ENCODE data around the gene PFN3.
A peak's percentile ranks its signal among the peaks of the same experiment; 100 is the strongest.
"Not testable (repeated sequence)": the region's sequence is repeated elsewhere in the genome, so short reads cannot be mapped to it uniquely, and the experiment has no call there.

The PFN3 gene

DNA sequence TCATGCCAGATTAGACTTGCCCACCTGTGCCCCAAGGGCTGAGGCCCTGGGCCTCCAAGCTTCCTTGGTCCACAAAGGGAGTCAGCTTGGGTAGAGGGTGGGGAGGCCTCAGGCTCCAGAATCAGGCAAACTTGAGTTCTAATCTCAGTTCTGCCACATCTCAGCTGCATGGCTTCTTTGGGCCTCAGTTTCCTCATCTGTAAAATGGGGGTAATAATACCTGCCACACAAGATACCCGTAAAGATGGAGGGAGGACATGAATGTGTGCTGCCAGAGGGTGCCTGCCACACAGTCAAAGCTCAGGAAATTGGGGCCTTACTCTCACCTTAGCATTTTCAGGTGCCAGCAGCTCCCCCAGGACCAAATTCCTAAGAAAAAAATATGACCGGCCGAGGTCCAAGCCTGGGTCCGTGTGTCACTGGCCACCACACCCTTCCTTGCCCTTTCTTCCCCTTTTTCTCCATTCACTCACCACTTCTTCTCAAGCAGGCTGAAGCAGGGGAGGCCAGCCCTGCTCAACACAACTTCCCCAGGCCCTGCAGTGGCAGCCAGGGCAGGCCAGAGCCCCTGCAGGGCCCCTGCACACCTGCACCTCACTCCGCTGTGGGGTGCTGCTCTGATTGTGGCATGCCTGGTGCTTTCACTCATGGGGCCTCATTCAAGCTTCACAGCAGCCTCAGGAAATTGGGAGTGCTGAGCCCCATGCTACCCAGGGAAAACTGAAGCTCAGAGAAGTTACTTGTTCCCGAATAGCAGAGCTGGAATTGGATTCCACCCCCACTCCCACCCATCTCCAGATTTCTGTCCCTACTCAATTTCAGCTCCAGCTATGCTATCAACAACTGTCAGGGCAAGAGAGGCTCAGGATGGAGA lies 38.8 kb downstream of the PFN3 start:
- no peak for DNase-seq (ENCODE audit: low spot score)

DNA sequence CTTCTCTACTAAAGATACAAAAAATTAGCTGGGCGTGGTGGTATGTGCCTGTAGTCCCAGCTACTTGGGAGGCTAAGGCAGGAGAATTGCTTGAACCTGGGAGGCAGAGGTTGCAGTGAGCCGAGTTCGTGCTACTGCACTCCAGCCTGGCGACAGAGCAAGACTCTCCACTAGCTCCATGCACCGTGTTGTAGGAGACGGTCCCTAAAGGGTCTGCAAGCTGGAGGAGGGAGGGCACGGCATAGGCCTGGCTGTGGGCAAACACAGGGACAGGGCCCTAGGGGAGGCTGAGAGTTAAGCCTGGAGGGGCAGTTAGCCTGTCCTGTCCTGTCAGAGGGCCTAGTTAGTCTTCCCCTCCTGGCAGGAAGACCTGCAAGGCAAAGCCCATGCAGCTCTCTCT lies 39.7 kb downstream of the PFN3 start:
- DNase-seq (ENCODE audit: low spot score), result not testable (repeated sequence)

DNA sequence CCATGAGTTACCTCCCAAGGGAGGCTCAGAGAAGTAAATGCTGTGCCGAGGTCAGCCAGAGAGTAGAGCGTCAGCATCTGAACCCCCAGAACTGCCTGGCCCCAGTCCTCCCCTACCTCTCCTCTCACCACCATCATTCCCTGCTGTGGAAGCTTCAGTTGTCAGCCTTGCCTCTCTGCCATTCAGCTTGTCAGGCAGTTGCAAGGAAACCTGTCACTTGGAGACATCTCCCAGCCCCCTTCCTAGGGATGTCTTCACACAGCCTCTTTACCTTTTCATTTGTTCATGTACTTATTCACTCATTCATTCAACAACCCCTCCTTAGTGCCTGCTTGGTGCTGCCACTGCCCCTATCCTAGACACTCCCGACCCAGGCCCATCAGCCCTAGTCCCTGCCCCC lies 40.6 kb downstream of the PFN3 start:
- no peak for DNase-seq (ENCODE audit: low spot score)

DNA sequence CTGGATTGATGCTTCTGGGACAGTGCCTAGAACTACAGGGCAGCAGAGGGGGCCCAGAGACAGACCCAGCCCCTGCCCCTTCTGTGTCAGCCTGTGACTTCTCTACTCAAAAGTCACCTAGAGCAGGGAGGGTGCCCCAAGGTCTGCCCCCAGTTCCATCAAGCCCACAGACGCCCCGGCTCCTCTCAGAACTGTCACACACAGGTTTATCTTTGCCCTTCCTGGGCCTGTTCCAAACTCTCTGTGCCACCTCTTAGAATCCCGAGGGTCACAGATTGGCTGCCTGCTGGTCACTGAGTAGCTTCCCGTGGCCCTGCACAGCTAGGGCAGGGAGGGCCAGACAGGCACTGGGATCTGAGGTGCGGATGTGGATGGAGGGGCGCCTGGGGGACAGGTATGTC lies 41.0 kb downstream of the PFN3 start:
- no peak for DNase-seq (ENCODE audit: low spot score)

DNA sequence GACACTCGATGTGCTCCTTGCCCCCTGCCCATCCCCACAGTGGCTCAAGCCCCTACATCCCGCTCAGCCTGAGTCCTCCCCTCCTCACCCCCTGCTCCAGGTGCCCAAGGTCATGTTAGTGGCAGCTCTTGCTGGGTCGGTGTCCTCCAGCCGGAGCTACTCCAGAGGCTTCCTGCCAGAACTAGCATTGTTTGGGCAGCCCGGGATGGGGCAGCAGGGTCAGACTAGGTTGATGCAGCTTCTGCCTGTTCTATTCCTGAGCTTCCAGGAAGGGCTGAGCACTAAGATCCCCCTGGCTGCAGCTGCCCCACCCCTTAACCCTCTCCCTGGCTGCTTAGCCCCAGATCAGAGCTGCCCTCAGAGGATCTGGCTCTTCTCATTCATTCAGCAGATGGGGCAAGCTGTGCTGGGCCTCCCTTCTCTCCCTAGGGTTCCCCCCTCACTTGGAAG lies 42.1 kb downstream of the PFN3 start:
- no peak for DNase-seq (ENCODE audit: low spot score)

DNA sequence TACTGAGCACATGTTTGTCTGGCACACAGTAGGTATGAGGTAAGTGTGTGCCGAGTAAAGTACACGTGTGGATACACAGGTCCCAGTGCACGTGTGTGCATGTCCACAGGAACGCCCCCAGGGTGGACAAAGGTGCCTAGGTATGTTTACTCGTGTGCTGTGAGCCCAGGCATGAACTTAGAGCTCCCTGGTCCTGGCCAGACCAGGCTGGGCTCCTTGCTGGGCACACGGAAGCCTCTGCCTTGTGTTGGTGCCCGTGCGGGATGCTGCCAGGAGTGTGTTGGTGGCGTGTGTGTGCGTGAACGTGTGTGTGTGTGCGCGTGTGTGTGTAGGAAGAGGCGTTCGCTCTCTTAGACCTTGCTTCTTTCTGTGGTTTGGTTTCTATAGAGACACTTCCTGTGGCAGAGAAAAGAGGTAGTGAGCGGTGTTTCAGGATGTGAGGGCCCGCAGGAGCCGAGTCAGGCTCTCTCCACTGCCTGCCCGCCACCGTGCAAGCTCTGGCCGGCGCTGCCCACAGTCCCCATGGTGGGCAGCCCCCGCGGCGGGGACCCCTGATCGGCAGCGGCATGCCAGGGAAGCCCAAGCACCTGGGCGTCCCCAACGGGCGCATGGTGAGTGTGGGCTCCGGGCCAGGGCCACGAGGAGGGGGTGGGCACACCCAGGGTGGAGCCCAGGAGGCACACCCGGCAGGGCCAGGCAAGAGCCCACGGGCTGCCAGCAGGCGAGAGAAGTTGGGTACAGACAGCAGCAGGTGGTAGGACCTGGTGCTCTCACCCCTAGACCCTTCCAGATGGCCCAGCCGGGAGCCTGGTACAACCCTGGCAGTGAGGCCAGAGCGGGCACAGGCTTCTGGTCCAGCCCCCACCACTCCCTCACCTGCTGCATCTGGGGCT lies 42.8 kb downstream of the PFN3 start, which contains the start of gene RGS14:
RGS14 (plus strand) TSS at position 466 of the 893 bp plus-strand sequence; CDS start at position 567, 101 bp downstream.
- no peak for DNase-seq (ENCODE audit: low spot score)

DNA sequence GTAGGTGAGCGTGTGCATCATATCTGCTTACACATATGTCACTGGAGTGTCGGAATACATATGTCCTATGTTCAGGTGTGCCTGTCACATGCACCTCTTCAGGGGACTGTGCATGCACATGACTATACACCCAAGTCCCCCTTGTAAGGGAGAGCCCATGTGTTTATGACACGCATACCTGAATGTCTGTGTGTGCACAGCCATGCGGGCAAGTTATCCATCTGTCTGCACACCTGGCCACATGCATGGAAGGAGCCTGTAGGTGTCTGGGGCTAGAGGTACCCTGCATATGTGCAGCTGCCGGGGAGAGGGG lies 43.4 kb downstream of the PFN3 start:
- DNase-seq (ENCODE audit: low spot score), result no peak

DNA sequence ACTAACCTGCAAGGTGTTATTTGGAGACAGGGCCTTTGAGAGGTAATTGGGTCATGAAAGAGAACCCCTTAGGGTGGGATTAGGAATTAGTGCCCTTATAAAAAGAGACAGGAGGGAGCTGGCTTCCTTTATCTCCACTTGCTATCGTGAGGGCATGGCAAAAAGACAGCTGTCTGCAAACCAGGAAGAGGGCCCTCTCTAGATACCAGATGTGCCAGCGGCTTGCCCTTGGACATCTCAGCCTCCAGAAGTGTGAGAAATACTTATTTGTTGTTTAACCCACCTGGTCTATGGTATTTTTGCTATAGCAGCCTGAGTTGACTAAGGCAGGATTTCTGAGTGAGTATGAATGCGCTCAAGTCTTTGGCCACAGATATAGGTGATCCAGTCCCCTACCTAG lies 43.7 kb downstream of the PFN3 start:
- DNase-seq (ENCODE audit: low spot score), result no peak

DNA sequence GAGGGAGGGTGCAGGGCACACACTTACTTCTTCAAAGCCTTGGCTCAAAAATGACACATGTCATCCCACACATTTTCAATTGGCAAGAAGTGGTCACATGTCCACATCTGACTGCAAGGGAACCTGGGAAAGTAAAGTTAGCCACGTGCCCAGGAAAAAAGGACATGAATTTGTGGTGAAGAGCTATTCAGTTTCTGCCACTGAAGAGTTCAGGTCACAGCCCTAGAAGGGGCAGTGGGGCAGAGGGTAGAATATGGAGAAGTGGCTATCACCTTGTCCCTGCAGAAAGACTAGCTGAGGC lies 44.6 kb downstream of the PFN3 start:
- DNase-seq (ENCODE audit: low spot score), result no peak

DNA sequence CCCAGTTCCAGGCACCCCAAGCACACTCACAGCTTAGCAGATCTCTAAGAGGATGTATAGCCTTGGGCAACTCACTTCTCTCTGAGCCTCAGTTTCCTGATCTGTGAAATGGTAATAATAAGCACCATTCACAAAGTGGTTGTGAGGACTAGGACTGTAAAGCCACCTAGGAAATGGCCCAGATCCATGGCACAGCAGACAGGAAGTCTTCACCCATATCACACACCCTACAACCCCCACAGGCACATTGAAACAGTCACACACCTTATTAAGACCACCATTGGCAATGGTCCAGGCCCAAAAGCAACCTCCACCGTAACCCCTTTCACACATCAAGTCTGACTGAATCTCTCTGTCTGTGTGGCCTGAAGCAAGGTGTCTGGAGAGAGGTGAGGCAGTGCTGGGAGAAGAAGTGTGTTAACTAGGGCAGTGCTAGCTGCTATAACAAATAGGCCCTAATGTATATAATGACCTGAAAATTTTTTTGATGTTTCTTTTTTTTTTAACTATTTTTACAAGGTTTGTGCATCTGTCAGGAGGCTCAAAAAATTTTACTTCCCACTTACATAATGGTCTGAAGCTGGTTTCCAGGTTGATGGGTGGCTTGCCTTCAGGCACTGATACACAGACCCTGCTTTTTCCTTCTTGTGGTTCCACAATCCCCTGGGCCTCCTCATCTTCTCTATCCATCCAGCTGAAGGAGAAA lies 45.1 kb downstream of the PFN3 start:
- DNase-seq (ENCODE audit: low spot score), result no peak

DNA sequence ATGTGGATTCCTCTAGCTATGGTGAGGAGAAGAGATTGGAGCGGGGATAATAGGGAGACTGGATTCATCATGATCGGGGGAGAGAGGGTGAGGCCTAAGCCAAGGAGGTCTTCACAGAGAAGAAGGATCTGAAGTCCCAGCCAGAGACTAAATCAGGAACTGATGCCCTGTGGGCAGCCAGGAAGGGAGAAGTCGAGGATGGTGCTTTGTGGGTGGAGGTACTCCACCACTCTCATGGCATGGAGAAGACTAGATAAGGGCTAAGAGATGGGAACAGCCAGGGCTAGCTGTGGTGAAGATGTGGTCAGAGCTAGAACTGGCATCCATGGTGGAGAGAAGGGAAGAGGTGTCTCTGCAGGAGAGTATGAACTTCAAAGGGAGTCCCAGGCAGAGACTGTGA lies 45.8 kb downstream of the PFN3 start:
- DNase-seq (ENCODE audit: low spot score), result no peak

DNA sequence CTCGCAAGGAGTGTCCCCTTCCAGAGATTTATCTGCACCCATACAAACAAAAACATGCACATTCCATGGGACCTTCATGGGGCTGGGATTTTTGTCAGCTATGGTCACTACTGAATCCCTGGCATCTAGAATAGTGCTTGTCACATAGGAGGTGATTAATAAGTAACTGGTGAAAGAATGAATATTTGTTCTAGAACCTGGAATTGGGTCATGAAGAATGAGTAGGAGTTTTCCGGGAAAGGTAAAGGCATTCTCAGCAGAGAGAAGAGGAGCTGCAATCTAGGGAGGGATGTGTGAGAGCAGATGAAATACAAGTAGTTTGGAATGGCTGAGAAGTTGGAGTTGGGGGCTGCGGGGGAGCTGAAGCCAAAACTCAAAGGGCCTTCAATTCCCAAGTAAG lies 46.2 kb downstream of the PFN3 start:
- DNase-seq (ENCODE audit: low spot score), result no peak

DNA sequence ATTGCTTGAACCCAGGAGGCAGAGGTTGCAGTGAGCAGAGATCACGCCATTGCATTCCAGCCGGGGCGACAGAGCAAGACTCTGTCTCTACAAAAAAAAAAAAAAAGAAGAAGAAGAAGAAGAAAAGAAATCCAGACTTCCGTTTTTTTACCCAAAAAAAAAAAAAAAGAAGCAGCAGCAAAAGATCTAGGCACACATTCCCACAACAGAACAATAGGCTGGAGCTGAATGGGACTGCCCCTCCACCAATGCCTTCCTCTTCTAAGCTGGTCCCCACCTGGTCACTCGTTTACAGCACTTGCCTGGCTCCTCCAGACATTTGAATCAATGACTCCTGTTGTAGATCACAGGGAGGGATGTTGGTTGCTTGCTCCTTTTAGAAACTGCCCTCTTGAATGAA lies 47.4 kb downstream of the PFN3 start:
- DNase-seq (ENCODE audit: low spot score), result no peak

DNA sequence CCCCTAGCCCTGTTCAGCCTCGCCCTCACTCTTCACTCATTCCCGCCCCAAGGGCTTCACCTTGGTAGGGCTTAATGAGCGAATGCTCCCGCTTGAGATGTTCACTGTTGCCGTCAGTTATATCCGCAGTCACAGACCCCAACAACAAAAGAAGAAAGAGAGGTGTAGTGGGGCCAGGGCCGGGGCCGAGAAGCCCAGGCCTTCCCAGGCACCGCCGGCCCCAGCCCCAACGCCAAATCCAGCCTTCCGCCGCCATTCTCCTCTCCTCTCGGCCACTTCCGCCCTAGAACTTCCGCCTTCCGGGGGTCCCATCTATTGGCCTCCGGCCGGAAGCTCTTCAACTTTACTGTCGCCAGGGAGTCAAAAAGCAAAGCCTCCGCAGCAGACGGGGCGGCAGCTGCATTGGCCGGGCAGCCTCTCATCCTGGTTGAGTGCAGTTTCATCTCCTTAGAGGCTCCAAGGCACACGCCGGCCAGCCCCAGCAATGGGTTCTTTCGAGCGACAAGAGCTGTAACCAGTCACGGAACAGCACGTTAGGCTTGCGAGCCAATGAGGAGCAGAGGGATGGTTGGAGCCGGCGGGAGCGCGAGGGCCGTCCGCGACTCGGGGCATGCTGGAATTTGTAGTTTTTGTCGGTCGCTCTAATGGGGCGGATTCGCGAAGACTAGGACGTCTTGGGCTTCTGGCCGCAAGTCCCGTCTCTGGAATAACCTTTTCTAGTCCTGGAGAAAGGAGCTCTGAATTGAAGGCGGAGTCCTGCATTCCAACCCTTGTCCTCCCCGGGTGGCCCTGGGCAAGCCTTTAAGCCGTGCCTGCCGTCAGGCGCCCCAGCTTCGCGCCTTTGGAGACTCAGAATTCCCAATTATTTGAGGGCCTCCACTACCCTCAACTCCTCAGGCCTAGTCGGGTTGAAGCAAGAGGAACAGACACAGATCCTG lies 48.8 kb downstream of the PFN3 start, which contains the start of gene LMAN2:
LMAN2 (minus strand) TSS at position 277 of the 938 bp plus-strand sequence; CDS start at position 256, 21 bp downstream.
- DNase-seq (ENCODE audit: low spot score), result peak; percentile 98

DNA sequence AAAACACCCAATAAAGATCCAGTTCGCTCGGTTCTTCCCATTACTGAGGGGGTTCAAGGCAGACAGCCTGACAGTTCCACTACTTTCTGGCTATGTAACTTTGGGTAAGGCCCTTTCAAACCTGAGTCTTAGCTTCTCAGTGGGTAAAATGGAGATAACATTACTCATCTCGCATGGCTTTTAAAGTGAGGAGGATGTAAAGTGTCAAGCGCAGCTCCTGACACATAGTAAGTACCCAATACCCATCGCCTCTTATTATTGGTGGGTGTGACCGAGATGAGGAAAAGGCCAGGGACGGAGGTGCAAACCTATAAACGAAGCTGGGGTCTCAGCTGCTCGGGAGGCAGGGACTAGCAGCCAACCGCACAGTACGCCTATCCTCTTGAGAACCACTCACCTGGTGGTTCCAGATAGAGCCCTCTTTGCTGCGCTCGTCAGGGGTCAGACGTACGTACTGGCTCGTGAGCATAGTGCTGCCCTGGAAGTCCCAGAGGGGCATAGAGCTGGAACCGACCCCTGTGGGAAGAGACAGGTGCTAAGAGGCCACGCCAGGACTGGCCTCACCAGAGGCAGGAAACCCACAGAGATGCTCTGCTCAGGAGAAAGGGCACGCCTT lies 49.6 kb downstream of the PFN3 start:
- DNase-seq (ENCODE audit: low spot score), result no peak

All from AG08395 (cell line).